Measurements from ENCODE around the gene ZSCAN5A.
"Not testable (repeated sequence)": the region's sequence is repeated elsewhere in the genome, so short reads cannot be mapped to it uniquely, and the experiment has no call there.

Gene ZSCAN5A

DNA sequence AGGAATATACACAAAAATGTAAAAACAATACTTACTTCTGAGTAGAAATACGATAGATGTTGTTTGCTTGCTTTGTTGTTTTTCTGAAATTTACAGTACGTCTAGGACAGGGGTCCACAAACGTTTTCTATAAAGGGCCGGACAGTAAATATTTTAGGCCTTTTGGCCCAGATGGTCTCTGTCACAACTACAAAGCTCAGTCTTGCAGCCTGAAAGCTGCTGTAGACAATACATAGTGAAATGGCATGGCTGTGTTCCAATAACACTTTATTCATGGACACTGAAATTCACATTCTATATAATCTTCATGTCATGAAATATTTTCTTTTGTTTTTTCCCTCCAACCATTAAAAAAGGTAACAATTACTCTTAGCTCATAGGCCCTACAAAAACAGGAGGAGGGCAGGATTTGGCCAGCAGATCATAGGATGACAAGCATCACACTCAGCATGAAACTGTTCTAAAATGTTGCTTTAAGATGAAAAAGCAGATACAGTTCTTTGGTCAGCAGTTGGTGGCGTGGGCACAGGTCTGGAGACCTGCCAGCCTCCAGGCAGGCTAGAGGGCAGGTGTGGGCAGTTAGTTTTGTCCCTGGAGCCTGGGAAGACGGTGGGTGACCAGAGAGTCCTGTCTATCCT, 42.4 kb downstream of the ZSCAN5A start, which contains the start of gene EDDM13:
TSS of gene EDDM13 (plus strand) at position 588 of the 638 bp plus-strand sequence. CDS start 87 bp downstream, outside the sequence.
- no peak for DNase-seq (ENCODE audit: low read depth)

DNA sequence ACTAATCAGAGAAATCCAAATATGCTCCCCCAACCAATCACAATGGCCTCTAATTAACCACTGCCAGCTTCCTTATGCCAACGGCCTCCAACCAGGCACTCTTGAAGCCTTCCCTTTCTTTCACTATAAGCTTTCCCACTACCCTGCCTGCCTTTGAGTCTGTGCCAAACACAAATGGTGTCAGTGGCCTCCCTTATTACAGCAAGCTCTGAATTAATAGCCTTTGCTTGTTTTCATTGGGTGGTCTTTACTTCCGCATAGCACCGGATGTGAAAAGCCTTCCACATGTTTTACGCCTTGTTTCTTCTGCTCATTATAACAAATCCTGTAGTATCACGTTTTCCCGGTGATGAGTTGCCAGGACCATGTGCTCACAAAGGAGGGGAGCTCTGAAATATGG, 43.5 kb downstream of the ZSCAN5A start:
- no peak for DNase-seq (ENCODE audit: low read depth)

DNA sequence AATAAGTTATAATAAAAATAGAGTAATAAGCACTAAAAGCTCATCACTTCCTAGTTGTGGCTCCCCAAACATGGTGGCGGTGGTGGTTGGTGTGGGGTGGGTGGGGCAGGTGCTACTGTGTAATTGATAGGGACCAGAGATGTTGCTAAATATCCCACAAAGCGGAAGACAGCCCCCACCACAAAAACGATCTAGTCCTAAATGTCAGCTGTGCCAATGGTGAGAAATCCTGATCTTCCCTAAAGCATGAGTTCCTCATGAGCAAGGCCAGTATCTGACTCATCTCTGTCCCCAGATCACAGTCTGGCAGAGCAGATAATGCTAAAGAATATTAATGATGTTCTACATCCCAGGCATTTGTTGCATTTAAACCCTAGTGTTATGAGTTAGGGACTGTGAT, 44.0 kb downstream of the ZSCAN5A start:
- DNase-seq (ENCODE audit: low read depth): no peak

DNA sequence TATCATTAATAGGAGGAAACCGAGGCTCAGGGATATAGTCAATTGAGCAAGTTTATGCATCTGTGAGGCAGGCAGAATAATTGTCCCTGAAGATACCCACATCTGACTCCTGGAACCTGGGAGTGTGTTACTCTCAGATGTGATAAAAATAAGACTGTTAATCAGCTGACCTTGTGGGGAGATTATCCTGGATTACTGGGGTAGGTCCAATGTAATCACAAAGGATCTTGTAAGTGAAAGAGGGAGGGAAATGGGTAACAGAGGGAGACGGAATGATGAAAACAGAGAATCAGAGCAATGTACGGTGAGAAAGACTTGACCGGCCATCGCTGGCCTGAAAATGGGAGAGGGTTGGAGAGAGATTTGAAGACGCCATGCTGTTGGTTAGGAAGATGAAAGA, 45.3 kb downstream of the ZSCAN5A start:
- DNase-seq (ENCODE audit: low read depth): no peak

DNA sequence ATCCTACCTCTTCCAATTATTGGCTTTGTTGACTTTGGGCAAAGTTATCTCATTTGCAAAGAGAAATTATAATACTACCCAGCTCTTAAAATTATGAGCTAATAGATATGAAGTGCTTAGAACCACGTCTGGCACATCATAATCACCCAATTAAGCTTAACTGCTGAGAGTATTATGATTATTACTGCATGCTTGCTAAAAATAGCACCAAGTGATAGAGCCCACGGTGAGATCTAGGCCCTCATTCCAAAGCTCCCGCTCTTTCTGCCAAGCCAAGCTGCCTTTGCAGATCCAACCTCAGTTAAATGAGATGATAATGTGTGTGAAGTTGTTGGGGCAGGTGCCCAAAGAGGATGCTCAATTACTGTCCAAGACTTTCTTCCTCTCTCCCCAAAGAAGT, 48.6 kb downstream of the ZSCAN5A start:
- DNase-seq (ENCODE audit: low read depth): no peak

DNA sequence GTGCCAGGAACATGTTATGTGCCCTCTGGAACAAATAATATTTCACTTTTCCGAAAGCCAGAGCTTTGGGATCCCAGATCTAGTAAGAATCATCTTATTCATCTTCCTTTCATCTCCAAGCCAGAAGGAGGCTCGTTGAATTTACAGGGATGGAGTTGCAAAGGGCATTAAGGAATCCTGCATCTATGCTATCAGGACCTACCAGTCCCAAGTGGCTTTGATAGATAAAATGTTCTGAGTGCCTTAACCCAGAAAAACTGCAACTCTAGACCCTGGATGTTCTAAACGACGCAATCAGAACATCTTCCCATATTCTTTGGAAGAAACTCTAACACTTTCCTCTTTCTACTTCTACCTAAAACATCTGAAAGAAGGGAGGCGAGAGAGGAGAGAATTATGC, 51.3 kb downstream of the ZSCAN5A start:
- DNase-seq (ENCODE audit: low read depth): no peak

DNA sequence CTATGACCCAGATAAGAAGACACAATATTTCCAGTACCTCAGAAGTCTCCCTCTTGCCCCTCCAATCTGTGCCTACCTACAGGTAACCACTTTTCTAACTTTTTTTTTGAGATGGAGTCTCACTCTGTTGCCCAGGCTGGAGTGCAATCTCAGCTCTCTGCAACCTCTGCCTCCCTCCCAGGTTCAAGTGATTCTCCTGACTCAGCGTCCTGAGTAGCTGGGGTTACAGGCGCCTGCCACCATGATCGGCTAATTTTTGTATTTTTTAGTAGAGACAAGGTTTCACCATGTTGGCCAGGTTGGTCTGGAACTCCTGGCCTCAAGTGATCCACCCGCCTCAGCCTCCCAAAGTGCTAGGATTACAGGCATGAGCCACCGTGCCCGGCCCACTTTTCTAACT, 52.7 kb downstream of the ZSCAN5A start:
- DNase-seq (ENCODE audit: low read depth): not testable (repeated sequence)

DNA sequence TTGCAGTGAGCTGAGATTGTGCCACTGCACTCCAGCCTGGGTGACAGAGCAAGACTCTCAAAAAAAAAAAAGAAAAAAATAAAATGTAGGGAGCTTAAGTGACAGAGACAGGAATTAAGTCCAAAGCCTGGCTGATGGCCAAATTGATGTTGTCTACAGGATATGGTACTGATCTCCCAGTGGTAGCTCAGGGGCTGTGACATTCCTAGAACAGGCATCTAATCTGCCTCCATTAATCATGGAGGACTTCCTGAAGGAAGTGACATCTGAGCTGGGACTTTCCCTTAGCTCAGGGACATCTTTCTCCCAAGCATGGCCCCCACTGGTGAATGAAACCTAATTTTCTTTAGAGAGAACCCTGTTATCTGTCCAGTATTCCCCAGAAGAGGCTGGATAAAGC, 53.5 kb downstream of the ZSCAN5A start:
- DNase-seq (ENCODE audit: low read depth): no peak

DNA sequence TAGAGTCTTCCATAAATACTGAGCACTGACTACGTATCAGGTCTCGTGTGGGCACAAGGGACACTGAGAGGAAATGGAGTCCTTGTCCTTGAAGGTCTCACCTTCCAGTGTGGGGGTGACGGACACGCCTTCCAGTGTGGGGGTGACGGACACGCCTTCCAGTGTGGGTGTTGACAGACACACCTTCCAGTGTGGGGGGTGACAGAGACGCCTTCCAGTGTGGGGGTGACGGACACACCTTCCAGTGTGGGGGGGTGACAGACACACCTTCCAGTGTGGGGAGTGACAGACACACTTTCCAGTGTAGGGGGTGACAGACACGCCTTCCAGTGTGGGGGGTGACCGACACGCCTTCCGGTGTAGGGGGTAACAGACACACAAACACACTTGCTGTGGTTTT, 56.4 kb downstream of the ZSCAN5A start:
- no peak for DNase-seq (ENCODE audit: low read depth)

DNA sequence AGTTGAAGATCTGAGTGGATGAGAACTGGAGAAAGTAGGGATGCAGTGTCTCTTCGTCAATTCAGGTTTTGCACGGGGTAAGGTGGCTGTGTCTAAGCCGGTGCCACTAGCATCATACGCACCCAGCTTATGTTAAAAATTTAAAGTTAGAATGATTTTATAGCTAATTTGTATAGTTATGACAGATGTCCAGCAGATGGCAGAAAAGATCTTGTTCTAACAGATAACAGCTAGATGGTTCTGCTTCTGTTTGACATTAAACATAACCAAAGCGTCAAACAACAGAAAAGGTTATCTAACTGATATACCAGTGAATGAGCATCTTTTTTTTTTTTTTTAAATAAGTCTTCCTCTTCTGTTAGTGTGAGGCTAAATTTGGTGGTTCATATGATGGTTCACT, 60.9 kb downstream of the ZSCAN5A start:
- DNase-seq (ENCODE audit: low read depth): no peak

DNA sequence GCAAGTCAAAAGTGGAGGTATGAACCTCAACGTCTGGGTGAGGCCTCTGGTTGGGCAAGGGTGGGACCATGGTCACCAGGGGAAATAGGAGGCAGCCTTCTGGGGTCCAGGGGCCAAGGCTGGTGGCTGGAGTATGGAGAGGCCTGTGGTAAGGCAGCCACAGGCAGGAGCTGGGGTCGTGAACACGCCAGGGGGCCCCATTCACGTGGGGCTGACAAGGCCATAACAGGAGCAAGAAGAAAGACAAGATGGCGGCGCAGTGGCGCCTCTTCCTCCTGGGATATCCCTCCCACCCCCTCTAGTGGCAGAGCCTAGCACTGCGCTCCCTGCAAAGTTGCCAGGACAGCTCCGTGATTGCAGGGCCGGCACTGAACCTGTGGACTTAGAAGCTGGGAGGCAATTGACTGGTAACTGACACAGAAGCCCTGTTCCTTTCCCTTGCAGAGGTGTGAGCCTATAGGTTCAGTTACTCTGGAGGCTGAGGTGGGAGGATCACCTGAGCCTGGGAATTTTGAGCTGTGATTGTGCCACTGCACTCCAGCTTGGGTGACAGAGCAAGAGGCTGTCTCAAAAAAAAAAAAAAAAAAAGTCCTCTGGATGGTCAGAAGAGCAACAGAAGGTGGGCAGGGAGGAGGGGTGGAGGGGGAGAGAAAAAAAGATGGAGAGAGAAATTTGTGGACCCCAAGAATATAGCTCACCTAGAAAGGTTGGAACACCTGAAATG, 61.8 kb downstream of the ZSCAN5A start:
- peak; percentile 54 for DNase-seq (ENCODE audit: low read depth)

DNA sequence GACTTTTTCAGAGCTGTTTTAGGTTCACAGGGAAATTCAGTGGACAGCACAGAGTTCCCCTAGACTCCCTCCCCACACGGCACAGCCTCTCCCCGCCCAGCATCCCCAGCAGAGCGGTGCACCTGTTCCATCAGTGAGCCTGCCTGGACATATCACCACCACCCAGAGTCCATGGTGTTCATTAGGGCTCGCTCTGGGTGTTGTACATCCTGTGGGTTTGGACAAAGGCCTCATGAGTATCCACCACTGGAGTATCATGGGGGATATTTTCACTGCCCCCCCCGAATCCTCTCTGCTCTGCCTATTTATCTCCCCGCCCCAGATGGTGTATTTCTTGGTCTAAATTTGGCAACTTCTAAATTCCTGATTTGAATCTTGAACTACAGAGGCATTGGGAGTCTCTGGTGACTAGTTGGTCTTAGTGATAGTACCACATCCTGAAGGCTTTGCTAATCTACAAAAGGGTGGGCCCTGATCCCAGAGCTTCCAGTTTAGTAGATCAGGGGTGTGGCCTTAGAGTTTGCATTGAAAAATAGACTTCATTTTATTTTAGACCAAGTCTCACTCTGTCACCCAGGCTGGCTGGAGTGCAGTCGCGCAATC, 65.8 kb downstream of the ZSCAN5A start:
- DNase-seq (ENCODE audit: low read depth): not testable (repeated sequence)

DNA sequence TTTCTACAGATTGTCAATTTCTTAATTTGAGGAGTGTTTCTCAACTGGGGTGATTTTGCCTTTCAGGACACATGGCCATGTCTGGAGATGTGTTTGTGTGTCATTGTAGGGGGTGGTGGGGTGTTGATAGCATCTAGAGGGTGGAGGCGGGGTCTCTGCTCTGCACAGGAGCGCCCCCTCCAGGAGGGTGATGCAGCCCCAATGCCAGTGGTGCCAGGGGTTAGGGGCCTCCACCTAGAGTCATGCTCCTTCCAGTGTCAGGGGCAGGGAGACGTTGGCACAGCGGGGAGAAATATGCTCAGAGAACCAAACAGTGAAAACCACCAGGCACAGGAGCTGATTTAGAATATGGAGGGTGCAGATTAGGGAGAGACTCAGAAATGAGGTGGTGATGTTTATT, 68.9 kb downstream of the ZSCAN5A start:
- not testable (repeated sequence) for DNase-seq (ENCODE audit: low read depth)

DNA sequence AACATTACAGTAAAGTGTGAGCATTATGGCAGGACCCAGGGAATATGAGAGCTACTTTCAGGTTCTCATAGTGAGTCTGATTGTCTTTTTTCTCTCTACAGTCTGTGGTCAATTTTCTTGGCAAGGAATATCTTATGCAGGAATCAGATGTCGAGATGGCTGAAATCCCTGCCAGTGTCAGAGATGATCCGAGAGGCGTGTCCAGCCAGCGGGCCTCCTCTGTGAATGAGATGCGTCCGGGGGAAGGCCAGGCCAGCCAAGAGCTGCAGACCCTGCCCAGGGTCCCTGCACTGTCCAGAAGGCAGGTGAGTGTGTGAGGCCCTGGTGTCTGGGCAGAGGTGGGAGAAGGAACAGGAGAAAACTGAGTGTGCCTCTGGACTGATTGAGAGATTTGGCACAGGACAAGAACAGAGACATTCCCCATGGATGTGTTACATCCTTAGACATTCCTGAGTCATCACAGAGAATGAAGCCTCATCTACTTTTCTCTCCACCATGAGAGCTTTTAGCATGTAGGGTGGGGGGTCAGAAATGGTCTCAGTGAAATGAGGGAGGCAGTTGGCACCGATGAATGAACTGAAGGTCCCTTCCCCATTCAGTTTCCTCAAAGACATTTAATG, 69.4 kb downstream of the ZSCAN5A start:
- DNase-seq (ENCODE audit: low read depth): no peak

DNA sequence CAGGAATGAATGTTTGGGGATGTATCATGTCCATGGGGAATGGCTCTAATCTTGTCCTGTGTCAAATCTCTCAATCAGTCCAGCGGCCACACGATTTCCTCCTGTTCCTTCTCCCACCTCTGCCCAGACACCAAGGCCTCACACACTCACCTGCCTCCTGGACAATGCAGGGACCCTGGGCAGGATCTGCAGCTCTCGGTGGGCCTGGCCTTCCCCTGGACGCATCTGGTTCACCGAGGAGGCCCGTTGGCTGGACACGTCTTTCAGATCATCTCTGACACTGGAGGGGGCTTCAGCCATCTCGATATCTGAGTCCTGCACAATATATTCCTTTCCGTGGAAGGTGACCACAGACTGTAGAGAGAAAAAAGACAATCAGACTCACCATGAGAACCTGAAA, 91.2 kb downstream of the ZSCAN5A start:
- no peak for DNase-seq (ENCODE audit: low read depth)

DNA sequence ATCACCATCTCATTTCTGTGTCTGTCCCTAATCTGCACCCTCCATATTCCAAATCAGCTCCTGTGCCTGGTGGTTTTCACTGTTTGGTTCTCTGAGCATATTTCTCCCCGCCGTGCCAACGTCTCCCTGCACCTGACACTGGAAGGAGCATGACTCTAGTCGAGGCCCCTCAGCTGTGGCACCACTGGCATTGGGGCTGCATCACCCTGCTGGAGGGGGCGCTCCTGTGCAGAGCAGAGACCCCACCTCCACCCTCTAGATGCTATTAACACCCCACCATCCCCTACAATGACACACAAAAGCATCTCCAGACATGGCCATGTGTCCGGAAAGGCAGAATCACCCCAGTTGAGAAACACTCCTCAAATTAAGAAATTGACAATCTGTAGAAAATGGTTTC, 91.7 kb downstream of the ZSCAN5A start:
- DNase-seq (ENCODE audit: low read depth): no peak

DNA sequence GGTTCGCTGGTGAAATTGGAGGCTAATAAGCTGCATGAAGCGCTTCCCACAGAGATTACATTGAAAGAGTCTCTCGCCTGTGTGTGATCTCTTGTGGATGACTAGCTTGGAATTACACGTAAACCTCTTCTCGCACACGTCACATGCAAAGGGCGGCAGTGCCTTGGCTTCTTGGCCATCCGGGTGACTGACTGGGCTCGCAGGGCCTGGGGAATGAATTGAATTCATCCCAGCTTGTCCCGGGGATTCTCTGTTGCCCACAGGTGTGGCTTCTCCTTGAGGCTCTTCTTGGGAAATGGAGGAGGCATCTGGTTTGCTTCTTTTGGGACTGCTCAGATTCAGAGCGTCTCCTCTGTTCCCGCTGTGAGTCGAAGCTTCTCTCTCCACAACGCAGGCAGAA, 92.8 kb downstream of the ZSCAN5A start:
- DNase-seq (ENCODE audit: low read depth): no peak

DNA sequence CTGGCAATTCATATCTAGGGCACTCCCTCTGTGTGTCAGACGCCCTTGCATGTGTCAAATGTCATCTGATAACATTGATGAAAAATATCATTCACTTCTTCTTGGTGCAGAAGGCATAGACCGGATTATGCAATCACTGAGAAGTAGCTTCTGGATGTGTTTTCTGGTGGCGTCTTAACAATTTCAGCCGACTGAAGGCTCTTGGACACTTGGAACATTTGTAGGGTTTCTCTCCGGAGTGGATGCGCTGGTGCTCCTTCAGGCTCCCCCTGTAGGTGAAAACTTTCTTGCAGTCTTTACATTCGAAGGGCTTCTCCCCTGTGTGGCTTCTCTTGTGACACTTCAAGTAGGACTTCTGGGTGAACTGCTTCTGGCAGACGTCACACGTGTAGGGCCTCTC, 93.2 kb downstream of the ZSCAN5A start:
- DNase-seq (ENCODE audit: low read depth): not testable (repeated sequence)

DNA sequence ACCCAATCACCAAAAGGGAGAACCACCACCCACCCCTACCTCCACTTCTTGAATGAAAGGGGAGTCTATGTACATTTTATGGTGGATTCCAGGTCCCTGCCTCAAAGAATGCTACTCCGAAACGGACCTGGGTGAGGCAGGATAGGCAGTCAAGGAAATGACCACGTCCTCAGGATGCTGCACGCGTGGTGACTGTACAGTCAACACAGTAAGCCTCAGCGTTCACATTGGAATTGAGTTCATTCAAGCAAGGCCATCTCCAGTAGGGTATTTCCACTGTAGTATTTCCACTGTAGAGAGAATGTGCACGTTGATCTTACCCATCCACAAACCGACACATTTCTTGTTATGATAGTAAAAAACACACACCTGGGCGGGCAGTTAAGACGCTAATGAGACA, 95.7 kb downstream of the ZSCAN5A start:
- no peak for DNase-seq (ENCODE audit: low read depth)

DNA sequence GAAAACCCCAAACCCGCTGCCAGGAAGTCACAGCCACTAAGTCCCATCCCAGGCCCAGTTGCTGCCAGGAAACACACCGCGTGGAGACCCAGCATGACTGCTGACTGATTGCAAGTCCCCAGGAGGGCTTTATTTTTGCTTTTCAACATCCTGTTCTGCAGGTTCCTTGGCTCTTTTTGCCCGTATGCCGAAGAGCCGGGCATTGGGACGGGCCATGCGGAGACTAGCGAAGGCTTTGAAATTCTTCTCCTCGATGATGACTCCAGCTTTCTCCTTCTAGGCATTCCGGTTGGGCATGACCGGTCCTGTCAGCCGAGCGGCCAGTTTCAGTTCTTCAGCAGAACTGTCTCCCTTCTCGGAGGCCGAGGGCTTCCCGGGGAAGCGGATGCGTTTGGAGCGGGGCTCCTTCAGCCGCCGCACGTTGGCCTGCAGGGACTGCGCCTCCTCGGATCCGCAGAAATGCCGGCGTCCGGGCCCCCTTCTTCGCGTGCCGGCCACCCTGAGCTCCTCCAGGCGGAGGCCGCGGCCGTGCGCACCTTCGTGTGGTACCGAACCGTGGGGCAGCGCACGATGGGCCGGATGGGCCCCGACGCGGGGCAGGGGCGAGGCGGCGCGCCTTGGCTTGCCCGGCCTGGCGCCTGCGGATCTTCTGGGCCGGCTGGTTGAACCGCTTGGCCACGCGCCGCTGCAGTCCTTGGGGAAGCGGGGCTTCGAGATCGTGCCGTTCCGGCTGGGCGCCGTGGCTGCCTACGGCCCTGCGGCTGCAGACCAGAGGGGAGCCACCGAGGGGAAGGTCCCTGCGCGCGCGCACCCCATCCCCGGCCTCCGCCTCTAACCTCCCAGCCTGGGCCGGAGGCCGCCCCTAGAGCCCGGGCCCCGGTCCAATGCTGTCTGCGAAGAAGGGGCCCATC, 97.3 kb downstream of the ZSCAN5A start:
- DNase-seq (ENCODE audit: low read depth): no peak

DNA sequence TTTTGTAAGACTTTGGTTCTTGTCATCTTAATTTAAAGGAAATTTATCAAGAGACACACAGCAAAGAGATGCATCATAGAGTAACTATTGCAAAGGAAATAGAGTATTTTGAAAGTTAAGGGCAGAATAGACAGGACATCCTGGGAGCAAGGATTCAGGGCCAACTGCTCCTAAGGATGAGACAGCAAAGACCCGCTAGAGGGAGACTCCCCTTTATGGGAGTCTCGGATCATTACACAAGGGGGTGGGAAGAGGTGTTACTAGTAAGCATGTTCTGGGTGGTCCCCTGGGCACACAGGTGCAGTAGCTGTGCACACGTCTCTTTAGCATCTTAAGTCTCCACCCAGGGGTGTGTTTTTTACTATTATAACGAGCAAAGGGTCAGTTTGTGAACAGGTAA, 102.9 kb downstream of the ZSCAN5A start:
- no peak for DNase-seq (ENCODE audit: low read depth)

DNA sequence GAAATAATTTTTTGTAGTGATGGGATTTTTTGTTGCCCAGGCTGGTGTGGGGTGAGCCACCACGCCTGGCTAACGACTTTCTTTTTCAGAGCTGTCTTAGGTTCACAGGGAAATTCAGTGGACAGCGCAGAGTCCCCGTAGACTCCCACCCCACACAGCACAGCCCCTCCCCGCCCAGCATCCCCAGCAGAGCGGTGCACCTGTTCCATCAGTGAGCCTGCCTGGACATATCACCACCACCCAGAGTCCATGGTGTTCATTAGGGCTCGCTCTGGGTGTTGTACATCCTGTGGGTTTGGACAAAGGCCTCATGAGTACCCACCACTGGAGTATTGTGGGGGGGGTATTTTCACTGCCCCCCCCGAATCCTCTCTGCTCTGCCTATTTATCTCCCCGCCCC, 104.6 kb downstream of the ZSCAN5A start:
- not testable (repeated sequence) for DNase-seq (ENCODE audit: low read depth)

All from activated gamma-delta T cell treated with anti-CD3 and anti-CD28 coated beads, Interleukin-2, amount 50 U/mL, for 16 hours (primary cell).